ENCODE measurements around the gene PRKCA. TPM values are rescaled to one million over a fixed set of nuclear protein-coding genes. Genes with fewer than 3 reads are reported as not detected.

PRKCA gene
- total RNA-seq, 1 donor from 2014 or later, result 127 TPM

GRCh38 chr17:66542967-66543520, 240.6 kb downstream of the PRKCA start:
- no peak for DNase-seq (ENCODE audit: low spot score)

GRCh38 chr17:66543526-66543925, 241.1 kb downstream of the PRKCA start:
- DNase-seq (ENCODE audit: low spot score), result no peak

GRCh38 chr17:66545918-66546317, 243.5 kb downstream of the PRKCA start:
- DNase-seq (ENCODE audit: low spot score), result no peak

- DNase-seq (ENCODE audit: low spot score), result no peak
These were observed 244.9 kb downstream of the PRKCA start for GRCh38 chr17:66547151-66547865.

GRCh38 chr17:66548158-66548557, 245.7 kb downstream of the PRKCA start:
- no peak for DNase-seq (ENCODE audit: low spot score)

DNA sequence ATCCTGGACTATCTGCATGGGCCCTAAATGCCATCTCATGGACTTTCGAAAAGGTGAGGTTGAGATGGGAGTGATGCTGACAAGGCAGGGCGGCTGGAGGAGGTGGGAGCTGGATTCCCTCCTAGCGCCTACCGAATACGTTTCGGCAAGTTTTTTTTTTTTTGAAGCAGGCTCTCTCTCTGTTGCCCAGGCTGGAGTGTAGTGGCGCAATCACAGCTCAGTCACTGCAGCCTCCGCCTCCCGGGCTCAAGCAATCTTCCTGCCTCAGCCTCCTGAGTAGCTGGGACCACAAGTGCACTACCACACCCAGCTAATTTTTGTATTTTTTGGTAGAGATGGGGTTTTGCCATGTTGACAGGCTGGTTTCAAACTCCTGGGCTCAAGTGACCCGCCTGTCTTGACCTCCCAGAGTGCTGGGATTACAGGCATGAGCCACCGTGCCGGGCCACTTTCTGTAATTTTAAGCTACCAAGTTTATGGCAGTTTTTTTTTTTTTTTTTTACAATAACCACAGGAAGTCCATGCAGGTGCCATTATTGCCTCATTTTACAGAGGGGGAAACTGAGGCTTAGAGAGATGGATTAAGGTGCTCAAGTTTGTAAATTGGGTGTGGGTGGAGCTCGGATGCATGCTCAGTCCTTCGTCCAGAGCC, 246.4 kb downstream of the PRKCA start:
- no peak for DNase-seq (ENCODE audit: low spot score)

DNA sequence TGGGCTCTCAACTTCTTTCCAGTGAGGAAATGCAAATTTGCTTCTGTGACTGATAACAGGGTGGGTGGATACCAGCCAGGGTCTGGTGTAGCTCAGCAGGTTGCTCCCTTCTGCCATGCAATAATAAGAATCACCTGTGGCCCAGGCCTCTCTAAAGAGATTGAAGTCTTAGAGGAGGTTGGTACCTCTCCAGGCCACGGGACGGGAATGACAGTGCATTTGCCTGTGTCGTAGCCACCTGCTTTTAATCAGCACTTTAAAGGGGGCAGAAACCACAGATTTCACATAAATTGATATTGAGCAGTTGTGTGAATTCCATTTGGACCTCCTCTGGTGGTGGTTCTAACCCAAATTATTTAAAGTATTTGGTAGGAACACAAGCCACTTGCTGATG, 246.9 kb downstream of the PRKCA start:
- DNase-seq (ENCODE audit: low spot score), result no peak

- no peak for DNase-seq (ENCODE audit: low spot score)
These were observed 247.4 kb downstream of the PRKCA start for GRCh38 chr17:66549731-66550207.

DNA sequence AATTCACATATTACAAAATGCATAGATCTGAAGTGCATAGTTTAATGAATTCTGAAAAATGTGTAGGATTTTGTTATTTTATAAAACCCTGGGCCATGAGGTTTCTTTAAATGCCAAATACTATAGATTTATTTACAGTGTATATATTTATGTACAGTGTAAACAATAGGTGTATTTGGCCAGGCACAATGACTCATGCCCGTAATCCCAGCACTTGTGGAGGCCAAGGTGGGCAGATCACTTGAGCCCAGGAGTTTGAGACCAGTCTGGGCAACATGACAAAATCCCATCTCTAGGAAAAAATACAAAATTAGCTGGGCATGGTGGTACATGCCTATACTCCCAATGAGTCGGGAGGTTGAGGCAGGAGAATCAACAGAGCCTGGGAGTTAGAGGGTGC, 249.4 kb downstream of the PRKCA start:
- DNase-seq (ENCODE audit: low spot score), result no peak

DNA sequence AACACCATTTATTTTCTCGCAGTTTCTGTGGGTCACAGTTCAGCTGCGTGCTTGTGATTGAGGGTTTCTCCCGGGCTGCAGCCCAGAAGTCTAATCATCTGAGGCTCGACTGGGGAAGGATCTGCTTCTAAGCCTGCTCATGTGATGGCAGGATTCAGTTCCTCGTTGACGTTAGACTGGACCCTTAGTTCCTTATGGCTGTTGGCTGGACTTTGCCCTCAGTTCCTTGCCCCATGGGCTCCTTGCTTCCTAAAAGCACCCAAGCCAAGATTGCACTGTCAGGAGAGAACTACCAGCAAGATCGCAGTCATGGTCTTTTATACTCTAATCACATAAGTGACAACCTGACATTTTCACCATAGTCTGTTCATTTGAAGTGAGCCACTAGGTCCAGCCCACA, 250.0 kb downstream of the PRKCA start:
- DNase-seq (ENCODE audit: low spot score), result no peak

- no peak for DNase-seq (ENCODE audit: low spot score)
These were observed 253.2 kb downstream of the PRKCA start for GRCh38 chr17:66555605-66556004.

DNA sequence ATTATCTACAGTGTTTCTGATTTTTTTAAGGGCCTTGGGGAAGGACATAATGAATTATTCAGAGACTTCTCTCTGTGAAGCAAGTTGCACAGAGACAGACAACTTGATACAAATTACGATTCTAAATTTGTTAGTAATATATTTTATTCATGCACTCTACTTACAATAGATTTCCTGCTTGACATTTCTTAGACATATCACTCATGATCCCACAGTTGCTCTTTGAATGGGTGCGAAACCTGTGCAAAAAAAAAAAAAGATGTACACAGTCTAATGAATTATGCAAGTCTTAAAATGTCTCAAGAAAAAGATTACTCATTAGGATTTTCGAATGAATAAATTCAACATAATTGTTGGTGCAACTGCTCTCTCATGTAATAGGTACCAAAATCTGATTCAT, 254.8 kb downstream of the PRKCA start:
- DNase-seq (ENCODE audit: low spot score), result no peak

DNA sequence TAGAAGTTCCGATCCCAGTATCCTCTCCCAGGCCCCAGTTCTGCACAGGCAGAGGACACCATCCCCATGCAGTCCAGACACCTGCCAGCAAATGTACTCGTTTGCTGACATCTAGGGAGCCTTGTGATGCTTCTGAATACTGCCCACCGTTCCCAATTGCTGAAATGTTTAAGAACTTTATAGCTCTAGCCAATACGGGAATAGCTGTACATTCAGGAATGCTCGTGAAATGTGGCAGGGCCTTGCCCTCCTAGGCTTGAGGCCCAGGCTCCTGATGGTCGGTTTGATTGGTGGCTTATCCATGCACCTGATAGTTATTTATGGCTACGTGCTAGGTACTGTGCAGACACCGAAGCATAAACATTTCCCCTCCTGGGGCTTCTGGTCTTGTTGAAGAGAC, 255.5 kb downstream of the PRKCA start:
- DNase-seq (ENCODE audit: low spot score), result no peak

- no peak for DNase-seq (ENCODE audit: low spot score)
These were observed 258.3 kb downstream of the PRKCA start for GRCh38 chr17:66560691-66561090.

DNA sequence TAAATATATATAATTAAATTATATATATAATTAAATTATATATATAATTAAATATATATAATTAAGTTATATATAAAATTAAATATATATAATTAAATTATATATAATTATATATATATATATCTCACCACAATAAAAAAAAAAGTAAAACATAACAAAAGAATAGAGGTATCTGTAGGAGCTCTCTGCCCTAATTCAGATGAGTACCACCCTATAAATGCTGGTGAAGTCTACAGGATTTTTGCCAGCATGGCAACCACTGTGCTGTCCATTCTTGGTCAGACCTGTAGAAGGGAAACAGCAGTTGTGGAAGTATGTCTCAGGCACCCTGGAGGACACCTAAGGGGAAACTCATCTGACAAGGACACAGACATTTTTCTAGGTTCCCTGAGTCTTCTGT, 259.7 kb downstream of the PRKCA start:
- no peak for DNase-seq (ENCODE audit: low spot score)

- no peak for DNase-seq (ENCODE audit: low spot score)
These were observed 262.6 kb downstream of the PRKCA start for GRCh38 chr17:66564992-66565465.

GRCh38 chr17:66567234-66568170, 265.1 kb downstream of the PRKCA start:
- DNase-seq (ENCODE audit: low spot score), result peak; percentile 84

GRCh38 chr17:66569572-66569971, 267.2 kb downstream of the PRKCA start:
- DNase-seq (ENCODE audit: low spot score), result no peak

GRCh38 chr17:66570447-66571195, 268.2 kb downstream of the PRKCA start:
- no peak for DNase-seq (ENCODE audit: low spot score)

DNA sequence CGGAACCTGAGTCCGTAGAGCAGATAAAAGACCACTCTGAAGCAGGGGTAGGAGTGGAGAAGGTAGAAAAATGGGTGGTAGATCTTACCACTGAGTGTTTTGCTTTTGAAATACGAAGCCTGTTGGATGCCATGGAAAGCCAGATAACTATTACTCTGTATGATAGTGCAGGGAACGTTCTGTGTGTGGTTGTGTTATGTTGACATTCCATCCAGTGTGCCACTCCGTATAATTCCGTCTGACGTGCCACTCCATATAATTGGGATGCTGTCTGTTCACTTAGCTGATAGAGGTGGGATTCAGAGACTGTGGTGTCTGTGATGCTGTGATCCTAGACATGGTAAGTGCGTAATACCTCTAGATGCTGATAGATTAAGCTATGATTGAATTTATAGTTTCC, 269.3 kb downstream of the PRKCA start:
- DNase-seq (ENCODE audit: low spot score), result no peak

DNA sequence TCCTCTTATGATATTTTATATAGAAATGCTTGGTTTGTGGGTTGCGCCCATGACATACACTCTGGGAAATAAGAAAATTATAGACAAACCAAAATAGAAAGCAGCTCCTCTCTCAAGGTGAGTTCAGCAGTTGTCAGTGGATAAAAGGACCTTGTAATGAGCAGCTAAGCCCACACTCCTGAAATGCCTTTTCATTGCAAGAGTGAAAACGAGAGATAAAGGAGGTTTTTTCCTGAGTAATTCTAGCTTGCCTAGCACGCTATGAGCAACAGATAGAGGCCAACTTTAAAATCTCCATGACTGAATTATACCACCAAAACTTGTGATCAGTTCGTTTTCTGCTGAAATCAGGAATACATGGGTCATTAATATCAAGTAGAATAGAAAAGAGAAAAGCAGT, 270.7 kb downstream of the PRKCA start:
- no peak for DNase-seq (ENCODE audit: low spot score)
